GM19452 (cell line): ENCODE measurements around the gene TMEM117.

Source experiments
- ATAC-seq: cut with Tn5 transposase; IDR thresholded peaks from one replicate; pipeline ENCODE4 v1.9.1; 2021; ENCODE audit not compliant: unreplicated experiment

Gene TMEM117

GRCh38 chr12:43835656-43836474, at the start of gene TMEM117:
TMEM117 (plus strand) TSS chr12:43836081.
- ATAC-seq: peak; percentile 76

- no peak for ATAC-seq
These were observed 48.8 kb upstream of the TMEM117 start for GRCh38 chr12:43786899-43787693.

- no peak for ATAC-seq
These were observed 45.9 kb upstream of the TMEM117 start for GRCh38 chr12:43789941-43790340.

GRCh38 chr12:43795716-43796280, 40.1 kb upstream of the TMEM117 start:
- ATAC-seq: no peak

DNA sequence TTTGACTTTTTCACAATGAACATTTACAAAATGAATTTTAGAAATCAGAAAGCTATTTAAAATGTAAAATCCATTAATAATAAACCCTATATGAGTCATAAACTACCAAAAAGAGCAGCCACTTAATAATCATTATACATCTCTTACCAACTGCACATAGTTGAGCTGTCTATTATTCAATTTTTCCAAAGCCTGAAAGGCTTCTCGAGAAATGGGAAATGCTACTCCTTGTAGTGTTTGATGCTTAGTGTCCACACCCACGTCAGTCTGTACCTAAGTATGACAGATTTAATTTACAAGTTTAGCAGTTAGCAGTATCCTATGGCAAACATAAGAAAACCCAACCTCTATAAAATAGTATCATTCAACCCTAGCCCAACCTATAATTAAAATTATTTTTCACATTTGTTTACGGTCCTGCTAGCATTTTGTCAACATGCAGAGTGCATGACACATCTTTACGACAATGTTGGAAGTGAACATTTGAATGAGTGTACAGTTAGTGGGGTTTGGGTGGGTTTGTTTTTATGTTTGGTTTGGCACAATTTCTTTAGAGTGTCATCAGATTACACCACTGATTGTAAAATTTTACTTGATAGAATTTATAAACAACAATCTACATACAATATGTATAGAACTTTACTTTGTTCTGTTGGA, 38.2 kb upstream of the TMEM117 start:
- ATAC-seq: no peak

- ATAC-seq: no peak
These were observed 30.6 kb upstream of the TMEM117 start for GRCh38 chr12:43805149-43805859.

DNA sequence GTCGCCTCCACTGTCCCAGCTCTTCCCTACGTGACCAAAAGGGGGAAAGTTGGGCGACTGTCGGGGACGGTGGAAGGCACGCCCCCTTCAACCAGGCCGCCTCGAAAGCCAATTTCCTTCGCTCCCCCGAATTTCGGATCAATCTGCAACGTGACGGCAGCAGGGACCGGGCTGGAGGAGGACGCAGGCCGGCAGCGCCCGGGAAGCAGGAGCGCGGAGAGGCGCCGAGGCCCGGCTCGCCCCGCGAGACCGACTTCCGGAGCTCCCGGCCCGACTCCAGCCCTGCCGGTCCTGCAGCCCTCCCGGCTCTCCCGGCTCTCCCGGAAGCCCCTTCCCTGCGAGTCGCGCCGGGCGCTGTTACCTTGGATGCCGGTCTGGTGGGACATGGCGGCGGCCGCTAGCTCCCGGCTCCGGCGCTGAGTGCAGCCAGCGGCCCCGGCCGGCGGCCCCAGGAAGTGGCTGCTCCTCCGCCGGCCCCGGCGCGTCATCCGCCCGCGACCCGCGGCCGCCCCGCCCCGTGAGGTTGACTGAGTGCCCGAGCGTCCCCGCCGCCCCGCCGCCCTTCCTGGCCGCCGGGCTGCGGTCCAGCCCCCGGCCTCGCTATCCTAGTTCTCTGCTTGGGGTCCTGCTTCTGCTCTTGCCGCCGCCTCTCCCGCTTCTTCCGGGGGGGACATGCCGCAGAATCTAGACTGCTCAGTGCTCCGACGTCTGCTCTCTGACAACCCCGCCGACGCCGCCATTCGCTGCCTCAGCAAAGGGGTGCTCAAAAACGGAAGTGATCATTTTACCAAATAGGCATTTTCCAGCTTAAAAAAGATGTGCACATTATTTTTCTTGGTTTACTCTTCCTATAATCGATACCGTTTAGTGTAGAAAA, 29.8 kb upstream of the TMEM117 start, which contains the start of gene TWF1:
TSS of gene TWF1 (minus strand) at position 458 of the 877 bp plus-strand sequence. CDS start at position 386, 72 bp downstream.
- ATAC-seq: peak; percentile 98

DNA sequence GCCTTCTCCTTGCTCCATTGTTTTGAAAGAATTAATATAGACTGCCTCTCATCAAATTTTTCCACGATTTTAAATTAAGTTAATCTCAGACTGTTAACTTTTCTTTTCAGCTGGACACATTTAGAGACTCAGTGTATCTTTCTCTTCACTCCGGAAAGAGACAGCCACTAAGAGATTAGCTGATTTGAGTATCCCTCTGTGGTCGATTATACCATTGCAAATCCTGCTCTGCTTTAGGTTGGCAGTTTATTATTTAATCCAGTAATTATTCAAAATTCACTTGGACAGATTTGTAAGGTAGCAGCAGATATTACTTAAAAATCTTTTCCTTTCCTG, 29.2 kb upstream of the TMEM117 start:
- no peak for ATAC-seq

DNA sequence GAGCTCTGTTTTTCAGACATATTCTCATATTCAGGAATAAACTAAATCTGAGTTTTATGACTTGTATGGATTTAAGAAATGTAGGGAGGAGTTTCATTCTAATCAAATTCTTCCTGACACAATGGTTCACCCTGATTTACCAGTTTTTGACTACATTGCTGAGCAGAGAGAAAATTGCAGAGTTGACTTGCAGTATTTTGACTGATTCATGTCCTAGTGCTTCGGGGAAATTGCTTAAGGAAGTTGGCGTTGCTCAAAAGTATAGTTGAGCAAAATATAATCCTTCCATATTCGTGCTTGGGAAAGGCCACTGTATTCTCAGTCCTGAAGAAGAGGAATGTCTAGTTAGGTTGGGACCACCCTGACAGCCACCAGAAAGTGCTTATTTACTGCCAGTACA, 28.5 kb upstream of the TMEM117 start:
- ATAC-seq: no peak

DNA sequence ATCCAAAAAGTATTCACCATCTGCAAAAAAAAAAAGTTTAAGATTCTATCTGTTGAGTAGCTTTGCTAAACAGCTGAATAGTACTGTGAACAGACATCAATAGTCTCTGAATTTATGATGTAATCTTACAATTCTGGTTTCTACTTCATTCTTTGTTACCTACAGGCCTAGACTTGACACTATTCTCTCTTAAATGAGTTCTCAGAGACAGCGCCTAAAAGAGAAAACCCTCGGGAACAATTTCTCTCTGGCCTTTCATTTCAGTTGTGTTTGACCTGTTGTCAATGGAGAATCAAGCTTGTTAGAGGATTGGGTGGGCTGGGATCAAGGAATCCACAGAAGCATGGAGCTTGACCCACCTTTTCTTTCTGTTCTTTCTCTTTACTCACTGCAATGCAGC, 23.8 kb upstream of the TMEM117 start:
- ATAC-seq: no peak

DNA sequence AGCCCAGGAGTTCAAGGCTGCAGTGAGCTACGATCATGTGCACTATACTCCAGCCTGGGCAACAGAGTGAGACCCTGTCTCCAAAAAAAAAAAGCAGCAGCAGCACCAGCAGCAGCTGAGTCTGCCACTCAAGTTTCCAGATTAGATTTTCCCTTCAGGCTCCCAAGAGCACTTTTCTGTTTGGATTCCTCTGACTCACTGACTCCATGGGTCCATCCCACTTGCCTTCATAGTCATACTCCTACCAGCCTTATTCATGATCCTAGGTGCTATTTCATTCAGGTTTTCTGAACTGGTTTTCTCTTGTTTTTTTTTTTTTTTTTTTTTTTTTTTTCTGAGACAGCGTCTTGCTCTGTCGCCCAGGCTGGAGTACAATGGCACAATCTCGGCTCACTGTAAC, 23.0 kb upstream of the TMEM117 start:
- no peak for ATAC-seq

DNA sequence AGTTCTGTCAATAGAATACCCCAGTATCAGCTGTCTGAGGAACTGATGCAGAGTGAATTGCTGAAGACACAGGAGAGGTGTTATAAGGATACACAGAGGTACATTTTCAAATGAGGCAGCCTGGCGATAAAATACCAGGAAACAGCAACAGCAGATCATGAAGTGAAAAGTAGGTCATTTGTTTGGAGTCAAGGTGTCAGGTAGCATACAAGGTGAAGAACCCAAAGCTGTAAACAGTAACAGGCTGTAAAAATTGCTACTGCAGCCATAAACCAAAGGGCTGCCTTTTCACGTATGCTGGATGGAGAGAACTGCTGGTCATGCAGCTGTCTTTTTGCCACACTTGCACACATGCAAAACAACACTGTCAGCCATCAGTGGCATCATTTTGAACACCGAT, 20.5 kb upstream of the TMEM117 start:
- no peak for ATAC-seq

DNA sequence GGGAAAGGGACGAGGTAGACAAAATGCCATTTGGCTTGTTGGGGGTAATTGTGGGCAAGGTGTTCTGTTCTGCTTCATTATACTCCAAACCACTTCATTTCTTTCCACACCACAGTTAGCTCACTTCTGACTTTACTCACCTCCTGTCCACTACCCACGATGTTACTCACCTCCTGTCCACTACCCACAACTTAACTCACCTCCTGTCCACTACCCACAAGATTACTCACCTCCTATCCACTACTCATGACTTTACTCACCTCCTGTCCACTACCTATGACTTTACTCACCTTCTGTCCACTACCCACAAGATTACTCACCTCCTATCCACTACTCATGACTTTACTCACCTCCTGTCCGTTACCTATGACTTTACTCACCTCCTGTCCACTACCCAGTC, 19.7 kb upstream of the TMEM117 start:
- ATAC-seq: no peak

- no peak for ATAC-seq
These were observed 11.6 kb upstream of the TMEM117 start for GRCh38 chr12:43824207-43824775.

DNA sequence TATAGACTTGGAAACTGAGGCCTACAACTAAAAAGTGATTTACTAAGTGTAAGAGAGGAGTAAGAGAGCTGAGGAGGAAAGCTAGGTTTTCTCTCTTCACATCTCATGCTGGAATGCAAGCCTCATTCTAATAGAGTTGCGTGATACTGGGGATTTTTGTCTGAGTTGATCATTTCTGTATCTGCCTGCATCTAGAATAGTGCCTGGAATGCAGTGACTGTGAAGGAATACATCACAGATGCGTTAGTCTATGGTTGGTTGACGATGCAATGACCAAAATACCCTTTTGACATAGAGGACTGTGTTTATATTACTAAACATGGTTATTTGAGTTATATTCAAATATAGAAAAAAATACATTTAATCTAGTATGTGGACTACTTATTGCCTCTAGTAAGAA, 9.2 kb upstream of the TMEM117 start:
- no peak for ATAC-seq

- no peak for ATAC-seq
These were observed 8.8 kb upstream of the TMEM117 start for GRCh38 chr12:43827093-43827492.

GRCh38 chr12:43832463-43833168, 3.3 kb upstream of the TMEM117 start:
- ATAC-seq: no peak

DNA sequence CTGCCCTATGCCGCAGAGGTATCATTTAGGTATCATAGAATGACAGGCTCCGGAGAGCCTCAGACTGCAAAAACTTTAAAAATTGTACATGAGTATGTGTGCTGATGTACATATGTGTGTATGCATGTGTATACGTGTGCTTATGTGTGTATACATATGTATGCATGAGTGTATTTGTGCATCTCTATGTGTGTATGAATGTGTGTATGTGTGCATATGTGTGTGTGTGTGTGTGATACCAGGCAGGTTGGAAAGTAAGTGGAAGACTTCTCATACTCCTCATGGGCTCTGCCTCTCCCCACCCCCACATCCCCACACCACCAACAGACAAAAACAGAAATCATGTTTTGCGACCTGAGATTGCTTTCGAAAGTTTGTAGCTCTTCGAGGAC, 621 bp upstream of the TMEM117 start:
- ATAC-seq: peak; percentile 1

DNA sequence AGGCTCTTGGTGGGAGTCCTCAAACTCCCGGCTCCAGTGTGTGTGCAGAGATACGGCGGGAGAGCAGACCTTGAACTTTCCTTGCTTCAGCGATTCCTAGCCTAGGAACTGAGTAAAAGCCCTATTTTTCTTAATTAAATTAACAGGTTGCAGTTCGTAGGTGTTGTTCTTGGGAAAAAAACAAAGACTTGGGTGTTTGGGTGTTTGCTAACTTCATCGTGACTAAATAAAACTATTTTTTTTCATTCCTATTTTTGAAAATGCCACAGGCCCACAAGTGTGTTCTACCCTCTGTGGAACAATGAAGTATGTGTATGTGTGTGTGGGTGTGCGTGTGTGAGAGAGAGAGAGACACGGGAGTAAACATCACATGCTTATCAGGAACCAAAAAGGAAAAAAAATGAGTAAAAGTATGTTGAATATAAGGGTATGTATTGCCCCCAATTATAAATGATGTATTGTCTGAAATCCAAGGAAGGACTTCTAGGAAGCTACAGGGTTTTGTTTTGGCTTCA, 651 bp downstream of the TMEM117 start:
- peak; percentile 15 for ATAC-seq
